Midbrain (tissue), 1 donor: ENCODE measurements around the gene MLLT11.
A peak's percentile ranks its signal among the peaks of the same experiment; 100 is the strongest.

ENCODE experiments used
- DNase-seq: peaks from one replicate; lab custom pipeline; 2025; lab: John Stamatoyannopoulos, UW

The MLLT11 gene, protein sequence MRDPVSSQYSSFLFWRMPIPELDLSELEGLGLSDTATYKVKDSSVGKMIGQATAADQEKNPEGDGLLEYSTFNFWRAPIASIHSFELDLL

DNA sequence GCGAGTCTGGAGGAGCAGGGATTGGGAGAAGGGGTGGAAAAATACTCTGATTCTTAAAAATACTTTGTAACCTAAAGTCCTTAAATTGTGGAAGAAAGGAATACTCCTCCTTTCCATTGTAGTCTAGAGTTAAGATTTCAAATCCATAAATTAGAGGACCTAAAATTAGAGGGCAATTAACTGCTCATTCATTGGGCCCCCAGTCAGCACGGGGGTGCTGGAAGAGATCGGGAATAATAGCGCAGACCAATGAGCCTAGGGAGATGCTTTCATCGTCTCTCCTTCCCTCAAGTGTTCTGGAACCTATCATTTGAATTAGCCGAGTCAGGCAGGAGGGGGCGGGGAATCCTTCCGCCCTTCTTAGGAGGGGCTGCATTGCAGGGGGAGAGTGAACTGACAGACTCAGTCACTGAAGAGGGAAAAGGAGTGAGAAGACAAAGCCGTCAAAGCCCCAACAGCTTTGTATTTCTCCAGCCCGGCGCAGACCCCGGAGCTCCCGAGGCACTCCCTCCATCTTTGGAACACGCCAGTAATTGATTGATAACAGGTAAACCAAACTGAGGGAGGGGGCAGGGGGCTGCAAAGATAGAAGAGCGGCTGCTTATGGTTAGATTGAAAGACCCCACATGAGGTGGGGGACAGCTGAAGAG is at the start of gene MLLT11:
MLLT11 (plus strand) TSS at position 391 of the 650 bp plus-strand sequence. CDS start 6,828 bp downstream, outside the sequence.
- DNase-seq: peak; percentile 68

DNA sequence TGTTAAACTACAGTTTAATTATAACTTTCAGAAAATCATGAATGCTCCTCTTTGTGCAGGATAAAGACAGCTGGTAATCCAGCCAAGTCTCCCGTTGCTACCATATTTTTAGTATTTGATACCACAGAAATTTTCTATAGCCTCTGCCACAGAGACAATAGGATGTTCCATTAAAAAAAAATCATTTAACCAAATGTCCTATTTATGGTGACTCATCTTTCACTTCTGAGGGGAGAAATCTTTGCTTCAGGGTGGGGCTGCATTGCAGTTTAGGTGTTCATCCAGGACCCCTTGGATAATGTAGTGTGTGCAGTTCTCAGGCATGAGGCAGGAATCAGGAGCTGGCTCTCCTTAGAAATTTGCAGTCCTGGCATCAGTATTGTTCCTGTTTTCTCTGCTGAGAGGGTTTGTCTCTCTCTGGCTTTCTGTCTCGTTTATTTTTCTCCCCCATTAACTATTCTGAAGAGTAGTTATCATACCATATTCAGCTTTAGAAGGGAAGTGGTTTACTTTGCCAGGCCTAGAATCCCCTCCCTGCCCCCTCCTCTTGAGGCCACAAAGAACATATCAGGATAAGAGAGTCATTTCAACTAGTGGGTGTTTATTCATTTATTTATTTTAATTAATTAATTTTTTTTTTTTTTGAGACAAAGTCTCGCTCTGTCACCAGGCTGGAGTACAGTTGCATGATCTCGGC is 48.9 kb upstream of the MLLT11 start:
- no peak for DNase-seq

DNA sequence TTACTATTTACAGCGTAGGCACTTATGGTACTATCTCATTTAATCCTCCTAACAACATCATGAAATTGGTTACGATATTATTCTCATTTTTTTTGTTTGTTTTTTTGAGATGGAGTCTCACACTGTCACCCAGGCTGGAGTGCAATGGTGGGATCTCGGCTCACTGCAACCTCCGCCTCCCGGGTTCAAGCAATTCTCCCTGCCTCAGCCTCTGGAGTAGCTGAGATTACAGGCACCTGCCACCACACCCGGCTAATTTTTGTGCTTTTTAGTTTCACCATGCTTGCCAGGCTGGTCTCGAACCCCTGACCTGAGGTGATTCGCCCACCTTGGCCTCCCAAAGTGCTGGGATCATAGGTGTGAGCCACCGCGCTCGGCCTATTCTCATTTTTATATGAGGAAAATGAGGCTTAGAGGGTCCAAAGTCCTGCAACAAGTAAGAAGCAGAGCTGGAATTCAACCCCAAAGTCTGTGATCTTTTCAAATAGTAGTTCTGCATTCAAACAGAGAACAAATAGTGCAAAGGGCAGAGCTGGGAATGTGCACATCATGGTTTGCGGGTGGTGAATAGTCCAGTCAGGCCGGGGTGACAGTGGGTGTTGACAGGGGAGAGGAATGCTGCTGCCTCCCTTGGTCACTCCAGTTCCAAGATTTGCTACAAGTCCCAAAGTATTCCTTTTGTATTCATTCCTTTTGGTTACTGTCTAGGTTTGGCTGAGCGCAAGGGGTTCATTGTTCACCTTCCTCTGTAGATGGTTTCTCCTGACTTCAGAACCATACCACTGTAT is 47.3 kb upstream of the MLLT11 start:
- DNase-seq: no peak

DNA sequence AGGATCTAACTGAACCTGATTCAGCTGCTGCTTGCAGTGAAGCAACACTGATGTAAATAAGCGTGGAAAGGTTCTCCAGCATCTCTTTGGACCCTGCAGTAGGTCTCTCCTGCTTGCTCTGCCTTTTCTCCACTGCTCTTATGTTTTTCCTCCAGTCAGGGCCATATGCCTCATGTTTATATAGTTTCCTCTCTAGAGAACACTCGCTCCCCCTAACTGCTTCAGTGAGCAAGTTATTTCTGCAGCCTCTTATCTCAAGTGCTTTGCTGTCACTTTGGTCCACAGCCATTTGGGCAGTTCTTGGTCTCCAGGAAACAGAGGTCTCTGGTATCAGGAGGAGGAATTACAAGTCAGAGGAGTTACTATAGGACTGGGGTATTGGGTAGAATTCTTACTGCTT is 46.7 kb upstream of the MLLT11 start:
- DNase-seq: no peak

DNA sequence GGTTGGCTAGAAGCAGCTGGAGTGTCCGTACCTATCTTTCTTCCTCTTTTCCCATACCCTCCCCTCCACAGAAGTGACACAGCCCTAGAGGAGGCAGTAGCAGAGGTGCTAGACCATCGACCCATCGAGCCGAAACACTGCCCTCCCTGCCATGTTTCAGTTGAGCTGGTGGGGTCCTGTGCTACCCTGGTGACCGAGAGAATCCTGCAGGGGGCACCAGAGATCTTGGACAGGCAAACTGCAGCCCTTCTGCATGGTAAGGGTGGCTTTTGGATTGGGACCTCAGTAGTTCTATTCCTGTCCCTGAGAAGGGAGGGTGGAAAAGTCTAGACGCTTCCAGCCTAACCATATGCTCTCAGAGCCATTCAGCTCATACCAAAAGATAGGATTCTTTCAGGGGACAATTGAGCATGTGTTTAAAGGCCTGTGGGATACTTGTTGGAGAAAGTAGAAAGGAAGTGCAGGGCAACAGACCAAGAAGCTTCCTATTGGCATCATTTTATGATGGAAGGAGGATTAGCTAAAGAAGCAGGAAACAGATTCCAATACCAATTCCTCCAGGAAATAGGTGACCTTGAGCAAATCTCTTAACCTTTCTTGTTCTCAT is 35.6 kb upstream of the MLLT11 start:
- DNase-seq: peak; percentile 85

DNA sequence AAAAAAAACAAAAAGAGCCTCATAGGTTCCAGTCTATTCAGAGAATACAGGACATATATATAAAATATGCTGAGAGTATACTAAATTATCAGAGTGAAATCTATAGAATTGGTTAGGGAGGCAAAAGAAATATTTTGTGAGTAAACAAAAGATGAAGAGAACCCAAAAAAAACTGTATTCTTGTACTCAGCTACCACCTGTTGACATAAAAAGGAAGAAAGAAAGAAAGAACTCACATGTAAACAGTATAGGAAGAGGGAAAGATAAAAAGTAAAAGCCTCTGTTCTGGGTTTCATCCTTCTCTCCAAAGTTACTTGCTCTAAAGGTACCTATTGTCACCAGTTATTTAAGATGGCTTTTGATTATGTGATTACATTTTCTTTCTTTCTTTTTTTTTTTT is 33.7 kb upstream of the MLLT11 start:
- DNase-seq: no peak

DNA sequence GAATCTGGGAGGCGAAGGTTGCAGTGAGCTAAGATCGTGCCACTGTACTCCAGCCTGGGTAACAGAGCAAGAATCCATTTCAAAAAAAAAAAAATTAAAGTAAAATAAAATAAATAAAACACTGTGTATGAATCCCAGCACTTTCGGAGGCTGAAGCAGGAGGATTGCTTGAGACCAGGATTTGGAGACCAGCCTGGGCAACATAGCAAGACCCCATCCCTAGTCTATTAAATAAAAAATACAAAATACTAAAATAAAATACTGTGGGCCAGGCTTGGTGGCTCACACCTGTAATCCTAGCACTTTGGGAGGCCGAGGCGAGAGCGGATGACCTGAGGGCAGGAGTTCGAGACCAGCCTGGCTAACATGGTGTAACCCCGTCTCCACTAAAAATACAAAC is 28.0 kb upstream of the MLLT11 start:
- no peak for DNase-seq

DNA sequence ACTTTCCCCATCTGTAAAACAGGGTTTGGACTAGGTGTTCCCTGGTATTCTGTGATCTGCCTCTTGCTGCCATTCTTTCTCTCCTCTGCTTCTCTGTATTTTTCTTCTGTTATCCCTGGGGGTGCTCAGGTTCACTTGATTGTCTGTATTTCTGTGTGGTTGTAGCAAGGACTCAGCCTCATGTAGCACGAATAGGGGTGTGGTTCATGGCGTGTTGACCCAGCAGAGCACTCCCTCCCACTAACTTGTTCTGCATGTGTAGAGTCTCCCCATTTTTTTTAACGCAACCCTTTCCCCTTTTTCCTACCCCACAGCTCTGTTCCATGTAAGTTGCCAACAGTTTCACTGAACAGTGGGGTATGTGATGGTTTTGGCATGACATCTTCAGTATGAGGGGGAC is 25.0 kb upstream of the MLLT11 start:
- DNase-seq: no peak

DNA sequence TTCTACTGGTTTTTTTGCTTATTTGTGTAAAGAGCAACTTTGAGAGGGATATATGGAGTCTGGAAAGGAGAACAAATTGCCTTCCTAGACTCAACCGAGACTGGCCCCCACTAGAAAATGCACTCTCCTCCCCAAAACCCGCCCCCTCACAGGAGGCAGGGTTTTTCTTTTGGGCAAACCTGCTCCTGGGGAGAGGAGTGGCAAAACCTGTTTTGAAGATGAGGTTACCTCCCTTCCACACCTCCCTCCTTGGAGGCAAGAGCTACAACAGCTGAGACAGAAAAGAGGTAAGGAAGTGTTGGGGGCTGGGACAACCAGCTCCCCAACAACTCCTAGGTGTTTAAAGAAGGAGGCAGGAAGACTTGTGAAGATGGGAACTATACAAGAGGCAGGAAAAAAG is 23.8 kb upstream of the MLLT11 start, which contains the start of gene BNIPL:
BNIPL (plus strand) TSS at position 231 of the 400 bp plus-strand sequence; CDS start at position 371, 140 bp downstream.
- DNase-seq: no peak

DNA sequence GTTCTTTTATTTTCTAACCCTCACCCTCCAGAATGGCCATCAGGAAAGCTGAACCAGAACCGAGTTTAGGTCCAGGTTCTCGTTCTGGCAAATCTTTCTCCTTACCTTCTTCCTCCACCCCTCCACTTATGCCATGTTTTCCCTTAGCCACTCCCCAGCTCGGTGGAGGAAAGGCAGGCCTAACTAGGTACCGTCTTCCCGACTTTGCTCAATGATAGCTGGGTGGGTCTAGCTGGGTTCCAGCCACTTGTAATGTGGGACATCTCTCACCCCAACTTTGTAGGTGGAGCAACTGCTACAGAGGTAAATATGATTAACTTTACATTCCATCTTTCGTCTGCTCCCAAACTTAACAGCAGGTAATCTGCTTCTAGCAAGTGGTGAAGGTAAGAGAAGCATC is 23.2 kb upstream of the MLLT11 start:
- no peak for DNase-seq

DNA sequence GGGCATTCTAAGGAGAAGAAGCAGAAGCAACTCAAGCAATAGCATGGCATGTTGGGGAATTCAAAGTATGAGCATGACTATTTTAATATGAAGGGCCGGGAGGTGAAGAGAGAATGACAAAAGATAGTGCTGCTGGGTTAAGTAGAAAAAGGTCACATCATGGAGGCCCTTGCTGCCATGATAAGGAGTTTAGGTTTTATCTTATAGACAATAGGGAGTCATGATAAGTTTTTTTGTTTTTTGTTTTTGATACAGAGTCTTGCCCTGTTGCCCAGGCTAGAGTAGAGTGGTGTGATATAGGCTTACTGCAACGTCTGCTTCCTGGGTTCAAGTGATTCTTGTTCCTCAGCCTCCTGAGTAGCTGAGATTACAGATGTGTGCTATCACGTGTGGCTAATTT is 20.7 kb upstream of the MLLT11 start:
- DNase-seq: no peak

DNA sequence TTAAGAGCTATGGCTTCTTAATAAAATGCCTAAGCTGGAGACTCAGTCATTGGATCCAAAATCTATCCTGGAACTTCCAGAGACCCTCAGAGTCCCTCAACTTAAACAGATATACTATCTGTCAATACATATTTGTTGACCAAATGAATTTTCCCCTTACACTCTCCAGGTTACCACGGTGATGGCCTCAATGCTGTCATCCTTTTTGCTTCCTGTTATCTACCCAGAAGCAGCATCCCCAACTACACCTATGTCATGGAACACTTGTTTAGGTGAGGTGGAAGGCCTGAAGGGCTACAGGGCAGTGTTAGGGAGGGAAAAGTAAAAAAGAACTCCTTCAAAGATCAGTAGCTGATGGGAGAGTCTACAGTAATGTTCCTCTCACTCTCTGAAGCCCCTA is 17.0 kb upstream of the MLLT11 start:
- no peak for DNase-seq

DNA sequence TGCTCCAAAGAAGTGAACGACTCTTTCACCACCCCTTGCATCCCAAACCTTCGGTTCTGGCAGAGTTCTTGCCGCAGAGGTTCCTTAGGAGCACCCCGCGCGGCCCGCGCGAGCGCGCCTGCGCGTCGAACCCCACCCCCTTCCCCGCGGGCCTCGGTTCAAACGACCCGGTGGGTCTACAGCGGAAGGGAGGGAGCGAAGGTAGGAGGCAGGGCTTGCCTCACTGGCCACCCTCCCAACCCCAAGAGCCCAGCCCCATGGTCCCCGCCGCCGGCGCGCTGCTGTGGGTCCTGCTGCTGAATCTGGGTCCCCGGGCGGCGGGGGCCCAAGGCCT is 12.6 kb upstream of the MLLT11 start, which contains the start of gene C1orf56:
C1orf56 (plus strand) TSS at position 161 of the 334 bp plus-strand sequence; CDS start at position 258, 97 bp downstream.
- DNase-seq: peak; percentile 86

DNA sequence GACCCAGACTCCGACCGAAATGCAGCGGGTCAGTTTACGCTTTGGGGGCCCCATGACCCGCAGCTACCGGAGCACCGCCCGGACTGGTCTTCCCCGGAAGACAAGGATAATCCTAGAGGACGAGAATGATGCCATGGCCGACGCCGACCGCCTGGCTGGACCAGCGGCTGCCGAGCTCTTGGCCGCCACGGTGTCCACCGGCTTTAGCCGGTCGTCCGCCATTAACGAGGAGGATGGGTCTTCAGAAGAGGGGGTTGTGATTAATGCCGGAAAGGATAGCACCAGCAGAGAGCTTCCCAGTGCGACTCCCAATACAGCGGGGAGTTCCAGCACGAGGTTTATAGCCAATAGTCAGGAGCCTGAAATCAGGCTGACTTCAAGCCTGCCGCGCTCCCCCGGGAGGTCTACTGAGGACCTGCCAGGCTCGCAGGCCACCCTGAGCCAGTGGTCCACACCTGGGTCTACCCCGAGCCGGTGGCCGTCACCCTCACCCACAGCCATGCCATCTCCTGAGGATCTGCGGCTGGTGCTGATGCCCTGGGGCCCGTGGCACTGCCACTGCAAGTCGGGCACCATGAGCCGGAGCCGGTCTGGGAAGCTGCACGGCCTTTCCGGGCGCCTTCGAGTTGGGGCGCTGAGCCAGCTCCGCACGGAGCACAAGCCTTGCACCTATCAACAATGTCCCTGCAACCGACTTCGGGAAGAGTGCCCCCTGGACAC is 12.1 kb upstream of the MLLT11 start:
- peak; percentile 55 for DNase-seq

DNA sequence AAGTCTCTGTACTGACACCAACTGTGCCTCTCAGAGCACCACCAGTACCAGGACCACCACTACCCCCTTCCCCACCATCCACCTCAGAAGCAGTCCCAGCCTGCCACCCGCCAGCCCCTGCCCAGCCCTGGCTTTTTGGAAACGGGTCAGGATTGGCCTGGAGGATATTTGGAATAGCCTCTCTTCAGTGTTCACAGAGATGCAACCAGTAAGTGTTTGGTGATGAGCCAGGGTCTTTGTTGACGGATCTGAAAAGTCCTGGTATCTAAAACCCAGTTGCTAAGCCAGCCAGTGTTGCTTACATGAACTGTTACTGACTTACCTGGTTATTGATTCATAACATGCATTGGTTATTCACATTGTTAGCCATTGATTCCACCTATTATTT is 11.6 kb upstream of the MLLT11 start:
- no peak for DNase-seq

DNA sequence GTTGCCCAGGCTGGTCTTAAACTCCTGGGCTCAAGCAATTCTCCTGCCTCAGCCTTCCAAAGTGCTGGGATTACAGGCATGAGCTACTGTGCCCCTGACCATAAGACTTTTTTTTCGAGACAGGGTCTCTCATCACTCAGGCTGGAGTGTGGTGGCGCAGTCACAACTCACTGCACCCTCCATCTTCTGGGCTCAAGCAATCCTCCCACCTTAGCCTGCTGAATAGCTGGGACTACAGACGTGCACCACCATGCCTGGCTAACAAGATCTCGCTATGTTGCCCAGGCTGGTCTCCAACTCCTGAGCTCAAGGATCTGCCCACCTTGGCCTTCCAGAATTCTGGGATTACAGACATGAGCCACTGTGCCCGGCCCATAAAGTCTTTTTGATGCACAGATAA is 10.7 kb upstream of the MLLT11 start:
- no peak for DNase-seq

DNA sequence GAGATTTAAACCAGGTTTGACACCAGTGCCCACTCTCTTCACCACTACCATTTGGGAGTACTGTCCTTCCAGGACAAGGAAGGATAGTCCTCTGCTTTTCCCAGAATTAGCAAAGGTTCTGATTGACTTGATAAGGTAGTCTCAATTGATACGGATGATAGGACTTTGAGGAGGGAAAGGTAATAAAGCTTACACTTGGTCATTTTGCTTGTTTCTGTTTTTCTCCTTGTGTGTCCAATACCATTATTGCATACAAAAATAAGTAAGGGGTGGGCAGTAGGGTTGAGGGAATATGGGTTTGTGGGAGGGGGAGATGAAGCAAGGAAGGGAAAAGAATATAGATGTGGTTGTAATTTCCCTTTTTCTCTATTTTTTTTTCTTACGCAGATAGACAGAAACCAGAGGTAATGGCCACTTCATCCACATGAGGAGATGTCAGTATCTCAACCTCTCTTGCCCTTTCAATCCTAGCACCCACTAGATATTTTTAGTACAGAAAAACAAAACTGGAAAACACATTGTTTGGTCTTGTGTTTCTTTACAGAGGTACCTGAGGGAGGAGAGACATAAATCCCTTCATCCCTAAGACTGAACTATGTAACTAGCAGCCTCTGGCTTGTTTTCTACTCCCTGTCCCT is 10.0 kb upstream of the MLLT11 start:
- DNase-seq: no peak

DNA sequence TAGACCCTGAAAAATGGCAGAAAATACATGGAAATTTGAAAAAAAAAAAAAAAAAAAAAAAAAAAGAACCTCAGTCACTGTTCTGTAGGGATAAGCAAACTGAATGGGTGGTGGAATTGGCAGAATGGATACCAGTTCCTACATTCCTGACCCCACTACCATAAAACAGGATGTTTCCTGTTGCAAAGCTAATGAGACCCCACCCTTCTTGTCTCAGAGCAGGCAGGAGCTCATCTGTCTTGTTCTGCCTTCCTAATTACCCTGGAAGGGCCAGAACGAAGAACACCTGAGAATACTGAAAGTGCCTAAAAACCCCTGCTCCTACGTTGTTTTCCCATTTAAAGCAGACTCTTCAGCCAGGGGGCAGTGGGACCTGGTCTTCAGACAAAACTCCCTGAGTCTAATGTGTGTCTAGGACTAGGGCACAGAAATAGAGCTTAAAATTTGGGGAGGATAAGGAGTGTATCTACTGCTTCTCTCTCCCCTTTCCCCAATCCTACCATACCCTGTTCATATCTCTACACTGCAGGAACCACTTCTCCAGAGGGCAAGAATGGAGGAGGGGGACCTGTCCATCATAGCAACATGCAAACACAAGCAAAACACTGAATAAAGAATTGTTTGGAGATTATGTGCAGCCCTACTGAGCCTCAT is 8.7 kb upstream of the MLLT11 start:
- DNase-seq: no peak

DNA sequence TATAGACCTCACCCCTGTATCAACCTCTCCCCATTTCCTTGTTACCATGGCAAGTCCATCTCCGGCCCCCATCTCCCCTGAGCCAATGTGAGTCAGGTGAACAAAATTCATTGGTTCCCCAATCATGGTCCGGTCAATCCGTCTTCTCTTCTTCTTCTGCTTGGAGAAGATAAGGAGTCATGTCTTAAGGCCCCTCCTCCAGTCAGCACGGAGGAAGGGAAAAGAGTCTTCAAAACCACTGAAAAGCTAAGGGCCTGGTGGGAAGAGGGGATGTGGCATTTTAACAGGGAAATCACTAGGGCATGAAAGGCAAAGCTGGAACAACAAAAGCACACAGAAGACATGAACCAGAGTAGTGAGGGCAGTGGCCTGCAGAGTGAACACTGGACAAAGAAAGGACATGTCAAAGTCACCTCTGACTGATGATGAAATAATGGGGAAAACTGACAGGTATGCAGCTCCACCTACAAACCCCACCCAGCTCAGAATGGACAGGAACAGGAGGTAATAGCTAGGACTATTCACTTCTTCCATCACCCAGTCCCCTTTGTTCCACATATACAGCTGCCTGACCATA is 5.1 kb upstream of the MLLT11 start:
- no peak for DNase-seq

DNA sequence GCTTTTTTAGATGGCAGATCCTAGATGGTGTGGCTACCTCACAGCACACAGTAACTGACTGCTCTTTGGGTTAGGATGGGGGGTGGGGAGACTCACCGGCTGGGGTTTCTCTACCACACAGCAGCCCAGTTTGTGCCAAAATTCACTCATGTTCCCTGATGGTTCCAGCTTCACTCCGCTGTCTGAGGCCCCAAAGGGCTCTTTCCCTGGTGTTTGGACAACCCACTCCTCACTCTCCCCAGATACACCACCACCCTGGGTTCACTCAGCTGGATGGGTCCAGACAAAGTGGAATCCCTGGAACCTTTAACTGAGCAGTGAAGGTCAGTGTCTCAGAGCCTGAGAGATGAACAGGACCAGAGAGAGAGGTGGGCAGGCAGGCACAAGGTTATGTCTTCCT is 4.6 kb upstream of the MLLT11 start:
- no peak for DNase-seq
